NT2/D1 (cell line): ENCODE data around the gene CKAP4.

Source experiments
- SUZ12 ChIP-seq: IDR thresholded peaks from 2 replicates; pipeline ENCODE4 v1.6.1; 2011; ENCODE audit not compliant: insufficient read length, insufficient read depth; ENCODE audit errors: extremely low read depth
- YY1 ChIP-seq: IDR thresholded peaks from 2 replicates; pipeline ENCODE4 v1.6.1; 2011; ENCODE audit not compliant: insufficient read length, insufficient read depth
- ZNF274 ChIP-seq: IDR thresholded peaks from 2 replicates; pipeline ENCODE4 v1.6.1; 2011; ENCODE audit warnings: mild to moderate bottlenecking, low read depth, low read length

DNA sequence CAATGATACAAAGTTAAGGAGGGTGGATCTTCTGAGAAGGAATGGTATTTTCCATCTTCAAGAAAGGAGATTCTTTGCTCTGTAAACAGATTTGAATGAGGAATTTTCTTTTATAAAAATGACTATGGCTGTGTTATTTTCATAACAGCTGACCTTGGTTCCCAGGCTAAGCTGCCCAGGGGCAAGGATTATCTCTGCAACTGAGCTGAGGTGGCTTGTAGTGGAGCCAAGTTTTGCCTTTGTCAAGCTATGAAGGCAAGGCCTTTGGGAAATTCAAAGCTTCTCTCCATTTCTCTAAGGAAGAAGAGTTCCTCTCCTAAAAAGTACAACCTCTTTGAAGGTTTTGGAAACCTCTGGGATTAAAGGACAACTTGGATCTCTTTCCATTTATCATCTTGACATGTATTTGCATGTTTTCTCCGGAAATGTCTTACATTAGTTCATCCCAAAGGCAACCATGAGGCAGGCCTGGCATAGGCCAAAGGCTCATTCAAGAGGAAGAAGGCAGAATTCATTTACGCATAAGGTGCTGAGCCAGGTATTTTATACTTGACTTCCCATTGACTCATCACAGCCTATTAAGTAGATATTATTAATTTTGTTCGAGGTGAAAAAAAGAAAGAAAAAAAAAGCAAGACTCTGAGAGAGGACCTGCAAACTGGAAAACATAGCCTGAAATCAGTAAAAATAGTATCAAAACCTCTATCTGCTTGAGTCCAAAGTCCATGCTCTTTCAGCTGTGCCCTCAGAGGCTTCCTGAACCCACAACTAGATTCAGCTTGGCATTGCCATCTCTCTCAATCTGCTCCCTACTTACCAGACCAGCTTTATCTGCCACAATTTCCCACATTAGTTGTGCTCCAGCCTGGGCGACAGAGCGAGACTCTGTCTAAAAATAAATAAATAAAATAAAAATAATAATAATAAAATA lies 24.0 kb upstream of the CKAP4 start:
- TF ChIP-seq SUZ12, result no peak
- no peak for TF ChIP-seq ZNF274
- TF ChIP-seq YY1, result no peak
